SHP77 treated with DMSO at 0.1 percent for 48 hours (cell line): Measurements from ENCODE around the gene VEGFA.

Source experiments
- DNase-seq: peaks from one replicate; lab custom pipeline; 2025; lab: John Stamatoyannopoulos, UW

The VEGFA gene

GRCh38 chr6:43738877-43739641 is 31.0 kb upstream of the VEGFA start:
- DNase-seq = no peak

GRCh38 chr6:43739642-43740091 is 30.3 kb upstream of the VEGFA start:
- no peak for DNase-seq

GRCh38 chr6:43740321-43740960 is 29.6 kb upstream of the VEGFA start:
- no peak for DNase-seq

- DNase-seq = no peak
These were observed 28.8 kb upstream of the VEGFA start for GRCh38 chr6:43740961-43741764.

GRCh38 chr6:43741829-43742228 is 28.2 kb upstream of the VEGFA start:
- no peak for DNase-seq

GRCh38 chr6:43742285-43742684 is 27.7 kb upstream of the VEGFA start:
- no peak for DNase-seq

- DNase-seq = no peak
These were observed 26.9 kb upstream of the VEGFA start for GRCh38 chr6:43742931-43743632.

GRCh38 chr6:43743682-43744381 is 26.2 kb upstream of the VEGFA start:
- no peak for DNase-seq

- DNase-seq = no peak
These were observed 25.5 kb upstream of the VEGFA start for GRCh38 chr6:43744491-43744890.

GRCh38 chr6:43744931-43745727 is 24.9 kb upstream of the VEGFA start:
- DNase-seq = no peak

- DNase-seq = no peak
These were observed 23.9 kb upstream of the VEGFA start for GRCh38 chr6:43746071-43746470.

- DNase-seq = no peak
These were observed 23.4 kb upstream of the VEGFA start for GRCh38 chr6:43746613-43747102.

- DNase-seq = no peak
These were observed 22.2 kb upstream of the VEGFA start for GRCh38 chr6:43747784-43748183.

- no peak for DNase-seq
These were observed 21.2 kb upstream of the VEGFA start for GRCh38 chr6:43748765-43749164.

GRCh38 chr6:43749461-43749860 is 20.6 kb upstream of the VEGFA start:
- DNase-seq = no peak

- DNase-seq = no peak
These were observed 19.4 kb upstream of the VEGFA start for GRCh38 chr6:43750622-43751021.

GRCh38 chr6:43753570-43754183 is 16.3 kb upstream of the VEGFA start:
- no peak for DNase-seq

- DNase-seq = no peak
These were observed 11.9 kb upstream of the VEGFA start for GRCh38 chr6:43757966-43758616.

GRCh38 chr6:43758617-43759050 is 11.4 kb upstream of the VEGFA start:
- no peak for DNase-seq
